ENCODE results near the gene RBM47. TPM values are rescaled to one million over a fixed set of nuclear protein-coding genes. Genes with fewer than 3 reads are reported as not detected.

RBM47 gene
- total RNA-seq, 1 experiment from 2014 or later = 70.3 TPM

DNA sequence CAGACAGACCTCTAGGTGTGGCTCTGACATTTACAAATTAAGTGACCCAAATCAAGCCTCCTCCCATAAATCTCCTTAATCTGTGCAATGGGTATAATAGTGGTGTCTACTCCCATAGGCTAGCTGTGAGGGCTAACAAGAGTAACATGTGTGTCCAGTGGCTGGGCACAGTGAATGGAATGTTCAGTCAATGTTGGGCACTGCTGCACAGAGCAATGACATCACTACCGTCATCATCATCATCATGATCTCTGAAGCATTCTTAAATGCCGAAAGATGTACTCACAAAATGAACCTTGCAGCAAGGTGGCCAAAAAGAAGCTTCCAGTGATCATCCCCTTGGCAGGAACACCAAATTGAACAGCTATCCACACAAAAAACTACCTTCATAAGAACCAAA is 251.0 kb downstream of the RBM47 start:
- no peak overlapping the region for H4K8ac ChIP-seq (replicated peaks; ENCODE audit: insufficient read length, low read depth, low read length)
- no peak overlapping the region for H4K5ac ChIP-seq (ENCODE audit: insufficient read length, low read depth, low read length)
- no peak overlapping the region for H3K18ac ChIP-seq (ENCODE audit: insufficient read length, low read depth, low read length)
- no peaks in the 10 kb centered on the region for H3K9me3 ChIP-seq (ENCODE audit: control insufficient read depth, low read depth, low read length)
- Mint-ChIP-seq H3K4me3 (no peak overlapping the region), H3K27me3 (ENCODE audit: low read depth) (peaks cover 2% of the 10 kb centered on the region; the same call in 1 of the 2 replicates), H3K36me3 (ENCODE audit: insufficient read depth in 1 of 3, low read depth in 3 of 3) (no peaks in the 10 kb centered on the region), H3K9me3 (no peaks in the 10 kb centered on the region), H3K4me1 (peaks cover 10% of the 10 kb centered on the region in 2 experiments), H3K27ac (no peak overlapping the region)
- H3K27me3 ChIP-seq (ENCODE audit: insufficient read depth, low read length) = no peaks in the 10 kb centered on the region
- no peaks in the 10 kb centered on the region for H4K20me1 ChIP-seq (ENCODE audit: control insufficient read depth, insufficient read depth, insufficient read length)
- H2AFZ ChIP-seq (ENCODE audit: low read length) = no peak overlapping the region
- no peak overlapping the region for H2BK15ac ChIP-seq (ENCODE audit: low read depth, low read length)
- no peak overlapping the region for H2BK5ac ChIP-seq (ENCODE audit: insufficient read length, low read length)
- H2BK120ac ChIP-seq (ENCODE audit: low read depth, low read length, poor library complexity, severe bottlenecking) = no peak overlapping the region
- DNase-seq = no peak
- no peak overlapping the region for H3K23ac ChIP-seq (ENCODE audit: insufficient read length, low read depth, low read length)
- peaks cover 2% of the 10 kb centered on the region; the same call in 1 of the 2 replicates for H3K4me1 ChIP-seq (ENCODE audit: insufficient read depth, low read length)
- H3K79me2 ChIP-seq (ENCODE audit: insufficient read depth, low read length) = no peaks in the 10 kb centered on the region
- no peak overlapping the region for H3K9ac ChIP-seq (ENCODE audit: extremely low read depth, insufficient read length, low read length)
- no CpG with 5 or more reads among the region's 2 CpGs for WGBS (ENCODE audit: extremely low coverage, insufficient read length, low lambda C conversion rate)
- H2BK20ac ChIP-seq (ENCODE audit: low read depth, low read length, poor library complexity, severe bottlenecking) = no peak overlapping the region
- H3T11ph ChIP-seq (ENCODE audit: low read length) = no peak overlapping the region
- no peak overlapping the region for H2BK12ac ChIP-seq (ENCODE audit: insufficient read length, low read depth, low read length)
- H4K91ac ChIP-seq (ENCODE audit: insufficient read length, low read depth, low read length) = no peak overlapping the region
- H2AK5ac ChIP-seq (ENCODE audit: insufficient read length, low read length) = no peak overlapping the region
- H3K79me1 ChIP-seq (ENCODE audit: insufficient read depth, low read depth, low read length, poor library complexity, severe bottlenecking) = no peaks in the 10 kb centered on the region
- no peaks in the 10 kb centered on the region for H3K23me2 ChIP-seq (ENCODE audit: insufficient read length, low read depth, low read length, poor library complexity, severe bottlenecking)
- H3K56ac ChIP-seq (ENCODE audit: insufficient read length, low read depth, low read length) = no peak overlapping the region
- TF ChIP-seq, protein P1, sequence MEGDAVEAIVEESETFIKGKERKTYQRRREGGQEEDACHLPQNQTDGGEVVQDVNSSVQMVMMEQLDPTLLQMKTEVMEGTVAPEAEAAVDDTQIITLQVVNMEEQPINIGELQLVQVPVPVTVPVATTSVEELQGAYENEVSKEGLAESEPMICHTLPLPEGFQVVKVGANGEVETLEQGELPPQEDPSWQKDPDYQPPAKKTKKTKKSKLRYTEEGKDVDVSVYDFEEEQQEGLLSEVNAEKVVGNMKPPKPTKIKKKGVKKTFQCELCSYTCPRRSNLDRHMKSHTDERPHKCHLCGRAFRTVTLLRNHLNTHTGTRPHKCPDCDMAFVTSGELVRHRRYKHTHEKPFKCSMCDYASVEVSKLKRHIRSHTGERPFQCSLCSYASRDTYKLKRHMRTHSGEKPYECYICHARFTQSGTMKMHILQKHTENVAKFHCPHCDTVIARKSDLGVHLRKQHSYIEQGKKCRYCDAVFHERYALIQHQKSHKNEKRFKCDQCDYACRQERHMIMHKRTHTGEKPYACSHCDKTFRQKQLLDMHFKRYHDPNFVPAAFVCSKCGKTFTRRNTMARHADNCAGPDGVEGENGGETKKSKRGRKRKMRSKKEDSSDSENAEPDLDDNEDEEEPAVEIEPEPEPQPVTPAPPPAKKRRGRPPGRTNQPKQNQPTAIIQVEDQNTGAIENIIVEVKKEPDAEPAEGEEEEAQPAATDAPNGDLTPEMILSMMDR (conservative IDR thresholded peaks at IDR 0.05) = no peak
- H3K4ac ChIP-seq (ENCODE audit: low read depth, low read length) = no peak overlapping the region
- H3K14ac ChIP-seq (ENCODE audit: insufficient read depth, low read length) = no peak overlapping the region
- H3K27ac ChIP-seq (ENCODE audit: insufficient read length, low read depth, low read length) = no peak overlapping the region
- no peak overlapping the region for H3K4me2 ChIP-seq (ENCODE audit: insufficient read depth, insufficient read length, low read length)

Data from H9 (cell line).